K562 treated with DMSO at 1 percent for 12 hours (cell line): ENCODE data around the gene JAM2. TPM values are rescaled to one million over a fixed set of nuclear protein-coding genes. Genes with fewer than 3 reads are reported as not detected.

Experiments
- total RNA-seq: library from RNA; unstranded; fragments of 300-600 nt; gene quantifications from 2 replicates; pipeline ENCODE4 v1.2.3, GENCODE V29; 2022; ENCODE audit not compliant: insufficient read depth

JAM2 gene
- not detected in 2 replicates for total RNA-seq

GRCh38 chr21:25638660-25639550 lies at the start of gene JAM2:
JAM2 (plus strand) TSS chr21:25639258; CDS start chr21:25639822, 564 bp downstream.

GRCh38 chr21:25607151-25608043 lies 31.7 kb upstream of the JAM2 start, which contains the start of gene MRPL39:
MRPL39 (minus strand) TSS chr21:25607481; CDS start chr21:25607475, 6 bp downstream.

GRCh38 chr21:25734904-25735645 lies 96.0 kb downstream of the JAM2 start, which contains the start of the genes ATP5PF and GABPA:
ATP5PF (minus strand) TSS chr21:25734904; CDS start chr21:25729794, 5,110 bp downstream.
GABPA (plus strand) TSS chr21:25734972; CDS start chr21:25741599, 6,627 bp downstream.

Other genes with a start within 250 kb of the JAM2 start
- gene MRPL39, start 31.8 kb upstream of the JAM2 start, total RNA-seq: 34.4 and 44.3 TPM in 2 replicates
- gene ATP5PF, start 95.6 kb downstream of the JAM2 start, total RNA-seq: 194 and 210 TPM in 2 replicates
- gene GABPA, start 95.7 kb downstream of the JAM2 start, total RNA-seq: 4.5 and 17.2 TPM in 2 replicates